T-helper 2 cell treated with Interferon-gamma antibody and Interleukin-4, amounts not matched to agents 100 ng/mL and 5 ng/mL, for 36 hours (primary cell): ENCODE measurements around the gene GPR89B. TPM values are rescaled to one million over a fixed set of nuclear protein-coding genes. Genes with fewer than 3 reads are reported as not detected.
"Not testable (repeated sequence)": the region's sequence is repeated elsewhere in the genome, so short reads cannot be mapped to it uniquely, and the experiment has no call there.

Experiments
- intact Hi-C: fragments of 100-400 bp; cut with micrococcal nuclease; formaldehyde crosslinking; loops from one replicate; pipeline ENCODE4 v1.15.1; 2023
- total RNA-seq: library from RNA; stranded (reverse); gene quantifications from 2 replicates; pipeline ENCODE4 v1.2.3, GENCODE V29; 2022

The GPR89B gene
- total RNA-seq, 1 donor from 2014 or later, result 20.7 TPM

GRCh38 chr1:148032247-148032646 is 104.0 kb downstream of the GPR89B start:
- intact Hi-C loops, result not testable (repeated sequence)

DNA sequence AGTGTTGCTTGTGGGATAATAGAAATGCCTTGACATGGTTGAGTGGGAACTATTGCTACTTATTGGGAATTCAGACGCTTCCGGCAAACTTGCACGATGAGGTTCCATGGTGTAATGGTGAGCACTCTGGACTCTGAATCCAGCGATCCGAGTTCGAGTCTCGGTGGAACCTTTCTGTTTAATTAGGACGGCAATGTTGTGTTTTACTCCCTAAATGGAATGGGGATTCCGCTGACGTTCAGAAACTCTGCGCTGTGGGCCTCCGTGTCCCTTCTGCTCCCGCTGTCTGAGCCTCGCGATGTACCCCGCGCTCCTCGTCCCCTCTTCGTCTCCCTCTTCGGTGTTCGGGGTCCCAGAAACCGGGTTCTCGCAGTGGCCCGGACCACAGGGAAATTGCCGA is 104.5 kb downstream of the GPR89B start:
- intact Hi-C loops, result not testable (repeated sequence)

GRCh38 chr1:148033147-148033546 is 104.9 kb downstream of the GPR89B start:
- intact Hi-C loops, result not testable (repeated sequence)

- intact Hi-C loops, result not testable (repeated sequence)
Measured at GRCh38 chr1:148037850-148038461, 109.7 kb downstream of the GPR89B start.

GRCh38 chr1:148038462-148039333 is 110.5 kb downstream of the GPR89B start:
- intact Hi-C loops, result not testable (repeated sequence)

Other genes starting within 250 kb of the GPR89B start
- gene GJA5, start 167.8 kb upstream of the GPR89B start, total RNA-seq, result not detected in 2 replicates
- not detected in 2 replicates for gene GJA8, start 25.6 kb upstream of the GPR89B start, total RNA-seq
- gene NBPF11, start 223.9 kb downstream of the GPR89B start, total RNA-seq, result 10.1 and 11.0 TPM in 2 replicates